SH-SY5Y (cell line): Measurements from ENCODE around the gene C1orf174.

Experiments used
- GATA2 ChIP-seq: IDR thresholded peaks from 2 replicates; pipeline ENCODE4 v1.6.1; 2011; ENCODE audit warnings: mild to moderate bottlenecking, low read depth, low read length
- GATA3 ChIP-seq: IDR thresholded peaks from 2 replicates; pipeline ENCODE4 v1.6.1; 2011; ENCODE audit warnings: low read depth, mild to moderate bottlenecking, low read length, moderate library complexity

- TF ChIP-seq GATA2 (no peak), GATA3 (no peak)
These were observed 22.8 kb upstream of the C1orf174 start for GRCh38 chr1:3922851-3923250.
